HG03097 (cell line): ENCODE measurements around the gene BCDIN3D.
A peak's percentile ranks its signal among the peaks of the same experiment; 100 is the strongest.
"Not testable (repeated sequence)": the region's sequence is repeated elsewhere in the genome, so short reads cannot be mapped to it uniquely, and the experiment has no call there.

Source experiments
- ATAC-seq: cut with Tn5 transposase; IDR thresholded peaks from one replicate; pipeline ENCODE4 v1.9.1; 2021; ENCODE audit not compliant: unreplicated experiment, low FRiP score

The BCDIN3D gene, protein sequence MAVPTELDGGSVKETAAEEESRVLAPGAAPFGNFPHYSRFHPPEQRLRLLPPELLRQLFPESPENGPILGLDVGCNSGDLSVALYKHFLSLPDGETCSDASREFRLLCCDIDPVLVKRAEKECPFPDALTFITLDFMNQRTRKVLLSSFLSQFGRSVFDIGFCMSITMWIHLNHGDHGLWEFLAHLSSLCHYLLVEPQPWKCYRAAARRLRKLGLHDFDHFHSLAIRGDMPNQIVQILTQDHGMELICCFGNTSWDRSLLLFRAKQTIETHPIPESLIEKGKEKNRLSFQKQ

GRCh38 chr12:49842519-49843352 is at the start of gene BCDIN3D:
BCDIN3D (minus strand) TSS chr12:49843106; CDS start chr12:49843087, 19 bp downstream.
- ATAC-seq: peak; percentile 85

DNA sequence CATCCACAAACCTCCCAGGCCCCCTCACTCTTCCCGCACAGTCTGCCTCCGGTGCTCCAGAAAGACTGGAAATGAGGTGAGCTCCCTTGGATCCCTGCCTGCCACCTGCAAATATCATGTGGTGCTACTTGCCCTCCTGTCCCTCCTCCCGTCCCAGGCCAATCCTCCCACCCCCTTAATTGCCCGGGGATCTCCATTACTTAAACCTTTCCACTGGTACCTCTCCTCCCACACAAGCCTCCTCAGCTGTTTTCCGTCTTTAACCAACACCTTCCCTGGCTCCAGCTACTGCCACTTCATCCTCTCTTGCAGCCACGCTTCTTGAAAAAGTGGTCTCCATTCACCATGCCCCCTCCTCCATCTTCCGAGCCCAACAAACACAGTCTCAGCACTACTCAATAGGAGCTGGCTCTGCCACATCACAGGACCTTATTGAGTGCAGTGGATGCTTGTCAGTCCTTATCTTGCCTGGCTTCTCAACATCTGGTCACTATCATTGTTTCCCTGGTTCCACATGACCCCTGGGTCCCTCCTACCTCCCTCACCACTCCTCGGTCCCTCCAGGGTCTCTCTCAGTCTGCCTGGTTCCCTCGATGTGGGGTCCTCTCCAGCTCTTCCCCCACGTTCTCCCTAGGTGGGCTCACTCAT is 49.3 kb upstream of the BCDIN3D start:
- ATAC-seq: no peak

GRCh38 chr12:49891476-49891875 is 48.6 kb upstream of the BCDIN3D start:
- ATAC-seq: no peak

DNA sequence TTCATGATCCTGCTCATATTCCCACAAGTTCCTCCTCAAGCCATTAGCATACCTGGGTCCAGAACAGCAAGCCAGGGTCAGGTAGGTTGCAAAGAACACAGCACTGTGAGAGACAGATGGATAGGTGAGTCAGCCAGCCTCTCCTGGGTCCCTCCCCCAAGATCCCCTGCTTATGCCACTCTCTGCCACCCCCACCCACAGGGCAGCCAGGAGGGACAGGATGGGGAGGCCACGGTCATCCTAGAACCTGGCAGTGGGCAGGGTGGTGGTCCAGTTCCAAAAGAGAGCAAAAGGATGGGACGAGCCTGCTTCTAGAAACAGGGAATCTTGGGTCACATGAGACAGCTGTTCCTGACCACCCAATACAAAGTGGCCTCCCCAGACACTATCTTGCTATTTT is 48.1 kb upstream of the BCDIN3D start:
- ATAC-seq: no peak

GRCh38 chr12:49890096-49890461 is 47.2 kb upstream of the BCDIN3D start:
- ATAC-seq: no peak

DNA sequence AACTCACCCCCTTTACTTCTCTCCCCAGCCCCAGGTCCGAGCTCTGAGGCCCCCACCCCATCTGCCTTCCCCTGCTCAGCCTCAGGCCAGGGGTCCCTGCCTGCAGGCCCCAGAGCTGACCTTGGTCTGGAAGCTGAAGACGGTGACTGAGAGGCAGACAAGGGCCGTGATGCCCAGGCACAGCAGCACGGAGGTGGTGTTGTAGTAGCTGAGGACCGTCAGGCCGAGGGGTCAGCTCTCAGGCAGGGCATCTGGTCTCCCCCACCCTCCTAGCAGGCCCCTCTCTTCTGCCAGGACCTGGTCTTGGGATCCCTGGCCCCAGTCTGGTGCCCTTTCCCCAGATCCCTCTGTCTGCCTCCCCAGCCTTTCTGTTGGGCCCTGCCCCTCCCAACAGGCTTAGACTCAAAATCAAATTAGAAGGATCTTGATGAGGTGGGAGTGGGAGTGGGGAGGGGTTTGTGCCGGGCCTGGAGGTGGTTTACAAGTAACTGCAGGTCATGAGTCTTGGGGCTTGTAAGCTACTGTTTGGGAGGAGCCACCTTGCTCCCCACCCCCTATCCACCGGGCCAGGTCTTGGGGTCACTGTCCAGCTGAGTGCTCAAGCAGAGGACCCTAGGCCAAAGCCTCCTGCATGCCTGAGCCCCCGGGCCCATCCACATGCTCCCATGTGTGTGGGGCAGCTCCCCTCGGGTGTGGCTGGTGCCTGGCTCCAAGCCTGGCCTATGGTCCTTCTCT is 46.6 kb upstream of the BCDIN3D start:
- ATAC-seq: no peak

GRCh38 chr12:49888461-49889151 is 45.7 kb upstream of the BCDIN3D start:
- no peak for ATAC-seq

- no peak for ATAC-seq
These were observed 44.9 kb upstream of the BCDIN3D start for GRCh38 chr12:49887536-49888401.

DNA sequence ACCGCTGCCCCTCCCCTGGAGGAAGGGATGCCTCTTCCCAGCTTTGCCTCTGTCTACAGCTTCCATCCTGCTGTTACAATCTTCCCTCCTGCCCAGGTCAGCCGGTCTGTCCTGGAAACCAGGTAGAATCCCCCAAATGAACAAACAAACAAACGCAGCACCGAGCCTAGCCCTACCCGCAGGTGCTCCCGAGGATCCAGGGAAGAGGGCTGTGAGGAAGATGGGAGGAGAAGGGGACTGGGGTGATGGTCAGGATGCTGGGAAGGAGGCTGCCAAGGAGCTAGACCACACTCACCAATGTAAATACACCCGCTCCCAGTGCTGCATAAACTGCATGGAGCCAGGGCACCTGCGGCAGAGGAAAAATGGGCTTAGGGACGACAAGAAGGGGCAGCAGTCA is 44.2 kb upstream of the BCDIN3D start:
- ATAC-seq: no peak

DNA sequence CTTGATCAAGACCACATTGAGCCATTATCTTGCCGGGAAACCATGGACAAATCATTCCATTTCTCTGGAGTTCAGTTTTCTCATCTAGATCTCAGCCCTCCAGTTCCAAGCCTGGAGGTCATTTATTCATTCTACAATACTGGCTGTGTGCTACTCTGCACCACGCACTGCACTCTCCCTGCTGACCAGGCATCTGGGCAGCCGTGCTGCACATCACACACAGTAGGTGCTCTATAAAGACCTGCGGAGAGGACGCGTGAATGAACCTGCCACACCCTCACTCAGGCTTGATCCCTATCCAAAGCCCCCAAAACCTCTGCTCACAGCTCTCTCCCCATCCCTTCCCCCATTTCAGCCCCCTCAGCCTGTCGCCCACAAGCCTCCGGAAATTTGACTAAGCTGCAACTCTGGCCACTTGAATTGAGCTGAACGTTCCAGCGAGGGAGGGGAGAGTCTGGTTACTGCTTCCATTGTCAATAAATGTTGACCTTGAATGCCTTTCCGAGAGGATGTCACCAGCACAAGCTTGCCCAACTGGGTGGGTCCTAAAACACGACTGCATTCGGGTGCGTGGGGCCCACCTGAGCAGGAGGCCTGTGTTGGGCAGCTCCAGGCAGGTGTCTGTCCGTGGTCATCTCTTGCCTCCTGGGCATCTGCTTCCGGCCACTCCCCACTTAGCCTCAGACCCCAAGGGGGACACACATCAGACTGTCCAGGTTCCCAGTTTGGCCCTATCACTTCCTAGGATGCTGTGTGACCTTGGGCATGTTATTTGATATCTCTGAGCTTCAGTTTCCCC is 43.0 kb upstream of the BCDIN3D start:
- no peak for ATAC-seq

- no peak for ATAC-seq
These were observed 42.2 kb upstream of the BCDIN3D start for GRCh38 chr12:49885118-49885517.

DNA sequence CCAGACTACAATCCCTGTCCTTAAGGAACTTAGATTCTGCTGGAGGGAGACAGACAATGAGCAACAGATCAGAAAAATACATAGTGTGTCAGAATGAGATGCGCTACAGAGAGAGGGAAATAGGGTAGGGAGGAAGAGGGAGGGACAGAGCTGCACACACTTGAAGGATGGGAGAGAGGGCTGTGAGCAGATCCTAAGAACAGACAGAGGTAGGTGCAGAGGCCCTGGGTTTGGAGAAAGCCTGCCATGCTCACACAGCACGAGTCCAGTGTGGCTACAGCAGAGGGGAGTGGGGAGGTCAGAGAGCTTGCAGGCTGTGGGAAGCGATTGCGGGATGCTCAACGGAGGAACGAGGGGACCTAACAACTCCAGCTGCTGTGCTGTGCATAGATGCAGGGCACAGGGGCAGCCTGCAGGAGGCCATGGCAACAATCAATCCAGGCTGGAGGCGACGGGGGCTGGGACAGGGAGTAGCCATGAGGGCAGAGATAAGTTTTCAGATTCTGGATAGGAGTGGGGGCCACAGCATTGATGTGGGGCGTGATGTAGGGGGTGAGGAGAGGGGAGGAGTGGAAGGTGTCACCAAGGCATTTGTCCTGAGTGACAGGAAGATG is 40.1 kb upstream of the BCDIN3D start:
- ATAC-seq: no peak

- ATAC-seq: no peak
These were observed 39.4 kb upstream of the BCDIN3D start for GRCh38 chr12:49882248-49882850.

DNA sequence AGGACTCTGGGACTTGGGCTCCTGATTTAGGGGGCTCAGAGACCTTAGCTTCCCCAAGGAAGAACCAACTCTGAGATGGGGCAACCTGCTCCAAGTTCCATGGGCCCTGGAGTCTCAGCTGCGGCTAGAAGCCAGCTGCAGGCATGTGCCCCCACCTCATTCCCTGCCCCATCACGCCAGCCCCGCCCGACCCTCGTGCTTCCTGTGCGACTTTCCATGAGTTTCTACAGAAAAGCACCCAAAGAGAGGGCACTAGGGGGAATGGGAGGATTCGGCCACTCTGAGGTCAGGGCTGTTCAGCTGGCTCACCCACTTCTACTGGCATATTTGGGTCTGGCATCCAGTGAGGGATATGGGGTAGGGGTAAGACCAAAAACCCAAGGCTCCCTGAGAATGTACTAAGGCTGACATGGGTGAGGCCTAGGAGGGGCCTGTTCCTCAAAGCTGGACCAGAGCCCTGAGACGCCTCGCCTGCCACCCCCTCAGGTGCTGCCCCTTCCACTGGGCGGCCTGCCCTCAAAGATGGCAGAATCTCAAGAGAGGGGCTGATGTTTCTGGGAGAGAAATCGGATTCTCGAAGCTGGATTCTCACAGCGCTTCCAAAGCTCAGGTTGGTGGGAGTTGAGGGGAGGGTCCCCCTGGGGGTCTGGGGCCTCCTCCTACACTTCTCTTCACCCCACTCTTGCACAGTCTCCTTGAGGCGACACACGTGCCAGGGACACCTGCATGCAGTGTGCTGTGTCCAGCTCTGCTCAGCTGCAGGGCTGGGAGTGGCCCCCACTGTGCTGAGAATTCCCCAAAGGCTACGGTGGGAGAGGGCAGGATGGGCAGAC is 38.7 kb upstream of the BCDIN3D start:
- no peak for ATAC-seq

- no peak for ATAC-seq
These were observed 38.0 kb upstream of the BCDIN3D start for GRCh38 chr12:49880756-49881414.

- ATAC-seq: not testable (repeated sequence)
These were observed 36.2 kb upstream of the BCDIN3D start for GRCh38 chr12:49879065-49879464.
